PC-3 (cell line): Measurements from ENCODE around the gene PLA2G4D.

Source experiments
- EZH2 ChIP-seq: fragments of 300-600 bp; sonication (generic); IDR thresholded peaks from one replicate; pipeline ENCODE4 v1.6.1; 2017; ENCODE audit warnings: antibody characterized with exemption, mild to moderate bottlenecking, low read length; ENCODE audit not compliant: unreplicated experiment
- EZH2phosphoT487 ChIP-seq: fragments of 300-600 bp; sonication (generic); IDR thresholded peaks from 2 replicates; pipeline ENCODE4 v1.6.1; 2018; ENCODE audit warnings: mild to moderate bottlenecking, antibody characterized with exemption, low read length, borderline replicate concordance

GRCh38 chr15:42101861-42102260 lies 7.5 kb upstream of the PLA2G4D start:
- no peak for TF ChIP-seq EZH2
- TF ChIP-seq EZH2phosphoT487, result no peak
